Cerebellar nuclear complex (tissue), 1 donor: Measurements from ENCODE around the gene KNDC1.
"Not testable (repeated sequence)": the region's sequence is repeated elsewhere in the genome, so short reads cannot be mapped to it uniquely, and the experiment has no call there.

Experiments
- DNase-seq, 2 experiments: peaks; one replicate each; lab custom pipeline; 2025; lab: John Stamatoyannopoulos, UW

KNDC1 gene

GRCh38 chr10:133161486-133162109 is 1.6 kb downstream of the KNDC1 start:
- DNase-seq = no peak

GRCh38 chr10:133162178-133162909 is 2.3 kb downstream of the KNDC1 start:
- DNase-seq = peak; percentile 43 to 45

- DNase-seq = no peak
These were observed 3.2 kb downstream of the KNDC1 start for GRCh38 chr10:133162910-133163856.

GRCh38 chr10:133163889-133164815 is 4.1 kb downstream of the KNDC1 start:
- no peak for DNase-seq

- DNase-seq = no peak
These were observed 5.0 kb downstream of the KNDC1 start for GRCh38 chr10:133164816-133165555.

GRCh38 chr10:133165556-133166503 is 5.8 kb downstream of the KNDC1 start:
- no peak for DNase-seq

GRCh38 chr10:133166504-133166827 is 6.4 kb downstream of the KNDC1 start:
- DNase-seq = no peak

- DNase-seq = peak; percentile 38 to 76
These were observed 7.0 kb downstream of the KNDC1 start for GRCh38 chr10:133166828-133167692.

GRCh38 chr10:133167693-133168616 is 7.9 kb downstream of the KNDC1 start:
- no peak for DNase-seq

- no peak for DNase-seq
These were observed 8.6 kb downstream of the KNDC1 start for GRCh38 chr10:133168617-133169031.

GRCh38 chr10:133169173-133169947 is 9.3 kb downstream of the KNDC1 start:
- DNase-seq = no peak

GRCh38 chr10:133170092-133170491 is 10.1 kb downstream of the KNDC1 start:
- DNase-seq = peak in 1 of 2 experiments; percentile 11

- no peak for DNase-seq
These were observed 14.0 kb downstream of the KNDC1 start for GRCh38 chr10:133173860-133174640.

GRCh38 chr10:133174689-133175263 is 14.8 kb downstream of the KNDC1 start:
- DNase-seq = no peak

- DNase-seq = not testable (repeated sequence)
These were observed 15.6 kb downstream of the KNDC1 start for GRCh38 chr10:133175624-133176023.

- no peak for DNase-seq
These were observed 16.5 kb downstream of the KNDC1 start for GRCh38 chr10:133176546-133176945.
